NT2/D1 (cell line): ENCODE results near the gene KDM3A.

ENCODE experiments used
- YY1 ChIP-seq: IDR thresholded peaks from 2 replicates; pipeline ENCODE4 v1.6.1; 2011; ENCODE audit not compliant: insufficient read length, insufficient read depth
- ZNF274 ChIP-seq: IDR thresholded peaks from 2 replicates; pipeline ENCODE4 v1.6.1; 2011; ENCODE audit warnings: mild to moderate bottlenecking, low read depth, low read length

DNA sequence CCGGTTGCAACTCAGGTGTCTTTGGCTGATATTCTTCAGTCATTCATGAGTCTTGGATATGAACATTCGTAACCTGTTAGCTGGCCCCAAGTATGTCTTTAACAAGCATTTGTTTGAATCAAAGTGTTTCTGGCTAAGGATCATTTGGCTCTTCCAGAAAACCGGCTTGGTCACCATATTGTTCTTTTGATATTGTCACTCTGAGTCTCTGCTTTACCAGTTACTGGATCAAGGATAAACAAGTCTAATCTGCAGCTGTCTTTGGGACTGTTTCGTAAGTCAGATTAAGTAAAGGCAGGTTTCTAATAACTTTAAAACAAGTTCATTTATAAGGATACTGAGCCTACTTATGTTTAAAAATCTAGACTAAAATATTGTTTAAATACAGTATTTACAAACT lies 49.1 kb downstream of the KDM3A start:
- TF ChIP-seq ZNF274 (no peak), YY1 (no peak)
